Neural cell (in vitro differentiated cells): ENCODE results near the gene TAOK1. TPM values are rescaled to one million over a fixed set of nuclear protein-coding genes. Genes with fewer than 3 reads are reported as not detected.

Experiments used
- H2AFZ ChIP-seq: fragments of 200-600, 300-800 bp; sonication (generic), shearing (Covaris generic); 2 replicates; pipeline ENCODE4 v1.6.0; 2014; ENCODE audit warnings: low read depth, mild to moderate bottlenecking, antibody characterized with exemption, low read length, moderate library complexity
- H3F3A ChIP-seq: fragments of 200-600 bp; shearing (Covaris generic); 2 replicates; pipeline ENCODE4 v1.6.1; 2016; ENCODE audit warnings: mild to moderate bottlenecking, moderate library complexity, mixed read lengths, antibody characterized with exemption, low read length; ENCODE audit not compliant: insufficient read depth, poor library complexity, severe bottlenecking
- H3K27ac ChIP-seq: fragments of 200-600, 300-800 bp; sonication (generic), shearing (Covaris generic); 2 replicates; pipeline ENCODE4 v1.5.1; 2014; ENCODE audit warnings: mild to moderate bottlenecking, low read length, moderate library complexity
- H3K27me3 ChIP-seq: fragments of 300-800, 200-600 bp; sonication (generic), shearing (Covaris generic); 2 replicates; pipeline ENCODE4 v1.6.0; 2014; ENCODE audit warnings: mild to moderate bottlenecking, low read depth, low read length, moderate library complexity; ENCODE audit not compliant: insufficient read depth
- H3K36me3 ChIP-seq: fragments of 300-800, 200-600 bp; sonication (generic), shearing (Covaris generic); 2 replicates; pipeline ENCODE4 v1.5.1; 2014; ENCODE audit warnings: mild to moderate bottlenecking, antibody characterized with exemption, low read length, moderate library complexity; ENCODE audit not compliant: insufficient read depth
- H3K4me2 ChIP-seq: fragments of 300-800, 200-600 bp; sonication (generic), shearing (Covaris generic); 2 replicates; pipeline ENCODE4 v1.6.0; 2014; ENCODE audit warnings: mild to moderate bottlenecking, low read length
- H3K4me3 ChIP-seq: fragments of 300-800, 200-600 bp; sonication (generic), shearing (Covaris generic); 2 replicates; pipeline ENCODE4 v1.5.1; 2014; ENCODE audit warnings: mild to moderate bottlenecking, low read length, moderate library complexity
- H3K79me2 ChIP-seq: fragments of 200-600 bp; shearing (Covaris generic); replicated peaks from 2 replicates; pipeline ENCODE4 v1.6.0; 2014; ENCODE audit warnings: mild to moderate bottlenecking, low read length, moderate library complexity; ENCODE audit not compliant: insufficient read depth
- H3K9ac ChIP-seq: fragments of 300-800, 200-600 bp; sonication (generic), shearing (Covaris generic); 2 replicates; pipeline ENCODE4 v1.6.1; 2016; ENCODE audit warnings: mild to moderate bottlenecking, low read length, mixed read lengths
- H3K9me2 ChIP-seq: fragments of 200-600 bp; shearing (Covaris generic); 2 replicates; pipeline ENCODE4 v1.6.1; 2016; ENCODE audit warnings: mild to moderate bottlenecking, low read length, mixed read lengths; ENCODE audit not compliant: insufficient read depth
- H3K9me3 ChIP-seq: fragments of 200-600, 300-800 bp; sonication (generic), shearing (Covaris generic); 2 replicates; pipeline ENCODE4 v1.6.1; 2016; ENCODE audit warnings: mild to moderate bottlenecking, mixed run types, low read length, moderate library complexity, mixed read lengths
- H4K20me1 ChIP-seq: fragments of 200-600 bp; shearing (Covaris generic); 2 replicates; pipeline ENCODE4 v1.6.1; 2016; ENCODE audit warnings: mild to moderate bottlenecking, mixed run types; ENCODE audit not compliant: insufficient read depth
- CTCF ChIP-seq: fragments of 450-650 bp; IDR thresholded peaks from 2 replicates; pipeline ENCODE4 v1.5.1; 2014; ENCODE audit warnings: antibody characterized with exemption, mild to moderate bottlenecking, moderate library complexity; ENCODE audit not compliant: poor library complexity, severe bottlenecking
- EP300 ChIP-seq: fragments of 450-650 bp; conservative IDR thresholded peaks from 2 replicates; pipeline ENCODE4 v1.6.1; 2014; ENCODE audit warnings: antibody characterized with exemption, mild to moderate bottlenecking, moderate library complexity; ENCODE audit not compliant: poor library complexity, severe bottlenecking
- EZH2 ChIP-seq: fragments of 200-600, 300-800 bp; shearing (Covaris generic), sonication (generic); IDR thresholded peaks from 2 replicates; pipeline ENCODE4 v1.6.1; 2014; ENCODE audit warnings: antibody characterized with exemption, low read length, borderline replicate concordance, mild to moderate bottlenecking; ENCODE audit not compliant: insufficient read depth, poor library complexity, severe bottlenecking
- MXI1 ChIP-seq: fragments of 450-650 bp; conservative IDR thresholded peaks from 2 replicates; pipeline ENCODE4 v1.6.1; 2014; ENCODE audit warnings: antibody characterized with exemption, mild to moderate bottlenecking; ENCODE audit not compliant: poor library complexity, severe bottlenecking
- POLR2AphosphoS5 ChIP-seq: IDR thresholded peaks from 2 replicates; pipeline ENCODE4 v1.6.1; 2012
- RAD21 ChIP-seq: fragments of 450-650 bp; conservative IDR thresholded peaks from 2 replicates; pipeline ENCODE4 v1.6.1; 2014; ENCODE audit warnings: antibody characterized with exemption, mild to moderate bottlenecking, moderate library complexity
- REST ChIP-seq: IDR thresholded peaks from 2 replicates; pipeline ENCODE4 v1.6.1; 2012; ENCODE audit warnings: borderline replicate concordance
- SMC3 ChIP-seq: fragments of 450-650 bp; conservative IDR thresholded peaks from 2 replicates; pipeline ENCODE4 v1.6.1; 2014; ENCODE audit warnings: antibody characterized with exemption, mild to moderate bottlenecking, moderate library complexity; ENCODE audit not compliant: poor library complexity
- TAF1 ChIP-seq: IDR thresholded peaks from 2 replicates; pipeline ENCODE4 v1.6.1; 2012; ENCODE audit warnings: low read depth
- polyA plus RNA-seq: library from polyadenylated mRNA; depleted of rRNA; stranded (reverse); fragments of >200 nt; gene quantifications from 2 replicates; pipeline ENCODE4 v1.2.3, GENCODE V29; 2014

Gene TAOK1
- polyA plus RNA-seq, 1 donor from 2014 or later, result 53.2 TPM

- no peaks in the 10 kb centered on the region for H4K20me1 ChIP-seq
- no peak overlapping the region for H3K4me2 ChIP-seq
- no peaks in the 10 kb centered on the region for H3K9me2 ChIP-seq
- no peaks in the 10 kb centered on the region for H3F3A ChIP-seq
- H2AFZ ChIP-seq, result no peak overlapping the region
- H3K36me3 ChIP-seq, result no peaks in the 10 kb centered on the region
- TF ChIP-seq MXI1, result no peak
- TF ChIP-seq CTCF, result no peak
- no peak for TF ChIP-seq REST
- TF ChIP-seq POLR2AphosphoS5, result no peak
- TF ChIP-seq EP300, result no peak
- no peak for TF ChIP-seq EZH2
- no peak overlapping the region for H3K9ac ChIP-seq
- no peak overlapping the region for H3K4me3 ChIP-seq
- no peak overlapping the region for H3K27ac ChIP-seq
- no peaks in the 10 kb centered on the region for H3K27me3 ChIP-seq
- H3K9me3 ChIP-seq, result no peaks in the 10 kb centered on the region
- H3K79me2 ChIP-seq, result no peaks in the 10 kb centered on the region
These were observed 22.0 kb upstream of the TAOK1 start for GRCh38 chr17:29368161-29368560.

- no peaks in the 10 kb centered on the region for H4K20me1 ChIP-seq
- no peak overlapping the region for H3K27ac ChIP-seq
- H3K79me2 ChIP-seq, result no peaks in the 10 kb centered on the region
- H2AFZ ChIP-seq, result no peak overlapping the region
- no peaks in the 10 kb centered on the region for H3K27me3 ChIP-seq
- no peak overlapping the region for H3K4me3 ChIP-seq
- no peaks in the 10 kb centered on the region for H3F3A ChIP-seq
- H3K36me3 ChIP-seq, result no peaks in the 10 kb centered on the region
- no peaks in the 10 kb centered on the region for H3K9me3 ChIP-seq
- no peak for TF ChIP-seq CTCF
- TF ChIP-seq TAF1, result no peak
- TF ChIP-seq EP300, result no peak
- TF ChIP-seq MXI1, result no peak
- TF ChIP-seq RAD21, result no peak
- no peak for TF ChIP-seq REST
- TF ChIP-seq EZH2, result no peak
- no peak for TF ChIP-seq POLR2AphosphoS5
- TF ChIP-seq SMC3, result no peak
- no peaks in the 10 kb centered on the region for H3K9me2 ChIP-seq
- no peak overlapping the region for H3K9ac ChIP-seq
- H3K4me2 ChIP-seq, result no peak overlapping the region
These were observed 21.2 kb upstream of the TAOK1 start for GRCh38 chr17:29368926-29369325.
